Ascending aorta (tissue), 2 donors: ENCODE measurements around the gene PTCHD1. TPM values are rescaled to one million over a fixed set of nuclear protein-coding genes. Genes with fewer than 3 reads are reported as not detected.

Source experiments
- DNase-seq, 2 donors: peaks; one replicate each; pipeline ENCODE4 v3.0.0-alpha.2; 2019; ENCODE audit warnings: low spot score in 2 of 2
- H3K27ac ChIP-seq, 2 donors: fragments of 200-600 bp; sonication (generic); one replicate each; pipeline ENCODE4 v1.5.1; 2016 to 2017; ENCODE audit warnings: mild to moderate bottlenecking in 1 of 2
- H3K27me3 ChIP-seq: fragments of 200-600 bp; sonication (generic); one replicate; pipeline ENCODE4 v1.5.1; 2017
- H3K36me3 ChIP-seq, 2 donors: fragments of 200-600 bp; sonication (generic); one replicate each; pipeline ENCODE4 v1.5.1; 2016
- H3K4me1 ChIP-seq, 2 donors: fragments of 200-600 bp; sonication (generic); one replicate each; pipeline ENCODE4 v1.5.1; 2016 to 2017; ENCODE audit warnings: mild to moderate bottlenecking in 1 of 2
- H3K4me3 ChIP-seq, 2 donors: fragments of 200-600 bp; sonication (generic); one replicate each; pipeline ENCODE4 v1.5.1; 2016 to 2017; ENCODE audit warnings: mild to moderate bottlenecking in 1 of 2
- H3K9me3 ChIP-seq, 2 donors: fragments of 200-600 bp; sonication (generic); one replicate each; pipeline ENCODE4 v1.5.1; 2016
- intact Hi-C: fragments of 100-400 bp; cut with DNase I; formaldehyde crosslinking; loops from one replicate; pipeline ENCODE4 v1.15.1; 2023
- total RNA-seq: library from RNA; depleted of rRNA; stranded (reverse); fragments of >200 nt; gene quantifications from one replicate; pipeline ENCODE4 v1.1.0, GENCODE V29; 2016
- TF ChIP-seq, protein P1 (sequence below), 3 experiments: fragments of 200-600 bp in 2 of 3; fragments of 450-650 bp in 1 of 3; sonication (generic) in 2 of 3; IDR thresholded peaks; one replicate each; pipeline ENCODE4 v1.5.1; 2016 to 2019; ENCODE audit warnings: antibody characterized with exemption in 3 of 3, mild to moderate bottlenecking in 1 of 3, moderate library complexity in 1 of 3

Gene PTCHD1
- total RNA-seq, 1 donor from 2014 or later, result 2.8 TPM

DNA sequence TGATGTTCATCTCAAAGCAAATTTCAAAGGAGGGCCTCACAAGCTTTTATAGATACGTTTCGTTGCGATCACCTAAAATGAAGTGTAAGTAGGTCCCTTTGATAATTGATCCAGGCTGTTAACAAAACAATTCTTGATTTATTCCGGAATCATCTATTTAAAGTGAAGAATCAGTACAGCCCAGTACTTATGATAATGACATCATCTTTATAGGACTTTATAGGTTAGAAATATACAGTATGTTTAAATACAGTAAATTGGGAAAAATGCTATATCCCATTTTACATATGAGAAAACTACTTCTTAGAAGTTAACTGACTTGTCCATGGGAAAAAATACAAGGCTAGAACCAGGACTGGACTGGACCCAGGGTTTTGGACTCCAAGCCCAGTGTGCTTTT is 3.7 kb downstream of the PTCHD1 start:
- DNase-seq, result no peak
- TF ChIP-seq, protein P1, sequence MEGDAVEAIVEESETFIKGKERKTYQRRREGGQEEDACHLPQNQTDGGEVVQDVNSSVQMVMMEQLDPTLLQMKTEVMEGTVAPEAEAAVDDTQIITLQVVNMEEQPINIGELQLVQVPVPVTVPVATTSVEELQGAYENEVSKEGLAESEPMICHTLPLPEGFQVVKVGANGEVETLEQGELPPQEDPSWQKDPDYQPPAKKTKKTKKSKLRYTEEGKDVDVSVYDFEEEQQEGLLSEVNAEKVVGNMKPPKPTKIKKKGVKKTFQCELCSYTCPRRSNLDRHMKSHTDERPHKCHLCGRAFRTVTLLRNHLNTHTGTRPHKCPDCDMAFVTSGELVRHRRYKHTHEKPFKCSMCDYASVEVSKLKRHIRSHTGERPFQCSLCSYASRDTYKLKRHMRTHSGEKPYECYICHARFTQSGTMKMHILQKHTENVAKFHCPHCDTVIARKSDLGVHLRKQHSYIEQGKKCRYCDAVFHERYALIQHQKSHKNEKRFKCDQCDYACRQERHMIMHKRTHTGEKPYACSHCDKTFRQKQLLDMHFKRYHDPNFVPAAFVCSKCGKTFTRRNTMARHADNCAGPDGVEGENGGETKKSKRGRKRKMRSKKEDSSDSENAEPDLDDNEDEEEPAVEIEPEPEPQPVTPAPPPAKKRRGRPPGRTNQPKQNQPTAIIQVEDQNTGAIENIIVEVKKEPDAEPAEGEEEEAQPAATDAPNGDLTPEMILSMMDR (IDR thresholded peaks at IDR 0.05), result no peak
- no peaks in the 10 kb centered on the region for H3K9me3 ChIP-seq
- no peaks in the 10 kb centered on the region for H3K4me1 ChIP-seq
- intact Hi-C loops, result loop anchor here (10.0 kb wide), 1 partner anchor 206 kb away; no protein-coding TSS in a partner anchor
- H3K27ac ChIP-seq, result no peak overlapping the region
- no peak overlapping the region for H3K4me3 ChIP-seq
- no peaks in the 10 kb centered on the region for H3K36me3 ChIP-seq
- peaks cover 7% of the 10 kb centered on the region for H3K27me3 ChIP-seq

DNA sequence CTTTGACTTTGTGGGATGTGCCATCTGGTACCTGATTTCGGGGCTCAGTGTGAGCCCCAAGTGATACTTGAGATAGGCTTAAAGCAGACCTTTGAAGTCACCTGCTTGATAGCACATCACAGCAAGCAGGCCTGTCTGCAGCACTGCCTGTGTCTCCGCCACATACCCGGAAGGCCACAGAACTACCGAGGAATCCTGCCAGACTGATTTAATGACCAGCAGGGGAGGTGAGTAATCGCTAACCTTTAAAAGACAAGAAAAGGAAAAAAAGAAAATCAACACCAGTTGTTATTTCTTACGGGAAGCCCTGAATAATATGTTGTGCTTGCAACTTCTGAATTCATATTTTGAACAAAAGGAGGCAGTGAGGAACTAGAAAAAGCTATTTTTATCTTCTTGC is 6.8 kb downstream of the PTCHD1 start:
- Histone ChIP-seq H3K36me3 (no peaks in the 10 kb centered on the region), H3K27me3 (no peaks in the 10 kb centered on the region)

DNA sequence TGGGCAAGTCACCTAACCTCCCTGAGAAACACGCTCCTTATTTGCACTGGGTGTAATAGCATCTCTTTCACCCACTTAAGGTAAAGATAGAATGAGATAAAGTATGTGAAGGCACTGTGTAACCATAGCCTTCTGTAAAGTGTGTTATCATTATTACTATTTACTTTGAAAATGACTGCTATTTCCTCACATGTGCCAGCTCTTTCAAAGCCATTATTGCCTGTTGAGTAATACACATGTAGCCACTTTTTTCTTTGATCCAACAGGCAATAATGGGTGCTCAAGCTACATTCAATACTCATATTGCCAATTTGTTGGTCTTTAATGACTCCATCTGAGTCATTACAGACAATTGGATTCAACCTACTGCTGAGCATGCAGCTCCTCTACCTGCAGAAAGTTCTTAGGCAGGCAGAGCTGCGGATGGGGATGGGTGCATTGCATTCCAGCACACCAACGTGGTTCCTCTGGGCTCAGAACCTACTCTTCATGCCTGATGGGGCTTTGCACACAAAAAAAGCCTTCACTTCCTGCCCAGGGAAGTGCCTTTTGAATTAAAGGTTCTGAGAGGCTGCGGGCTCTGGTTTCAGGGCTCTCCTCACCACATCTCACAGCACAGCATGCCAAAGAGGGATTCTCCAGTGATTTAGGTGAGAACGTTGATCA is 9.7 kb downstream of the PTCHD1 start:
- intact Hi-C loops, result no loop called here
- no peaks in the 10 kb centered on the region for H3K4me1 ChIP-seq
- H3K36me3 ChIP-seq, result no peaks in the 10 kb centered on the region
- H3K27me3 ChIP-seq, result no peaks in the 10 kb centered on the region
- TF ChIP-seq, protein P1 (IDR thresholded peaks at IDR 0.05), result no peak
- no peak for DNase-seq
- no peak overlapping the region for H3K4me3 ChIP-seq
- no peak overlapping the region for H3K27ac ChIP-seq
- H3K9me3 ChIP-seq, result no peaks in the 10 kb centered on the region

More for the DNA sequence above, 6.8 kb downstream of the PTCHD1 start:
- H3K27ac ChIP-seq, result no peak overlapping the region
- H3K9me3 ChIP-seq, result no peaks in the 10 kb centered on the region
- TF ChIP-seq, protein P1 (IDR thresholded peaks at IDR 0.05), result no peak
- DNase-seq, result no peak
- intact Hi-C loops, result no loop called here
- H3K4me3 ChIP-seq, result no peak overlapping the region
- H3K4me1 ChIP-seq, result no peaks in the 10 kb centered on the region

DNA sequence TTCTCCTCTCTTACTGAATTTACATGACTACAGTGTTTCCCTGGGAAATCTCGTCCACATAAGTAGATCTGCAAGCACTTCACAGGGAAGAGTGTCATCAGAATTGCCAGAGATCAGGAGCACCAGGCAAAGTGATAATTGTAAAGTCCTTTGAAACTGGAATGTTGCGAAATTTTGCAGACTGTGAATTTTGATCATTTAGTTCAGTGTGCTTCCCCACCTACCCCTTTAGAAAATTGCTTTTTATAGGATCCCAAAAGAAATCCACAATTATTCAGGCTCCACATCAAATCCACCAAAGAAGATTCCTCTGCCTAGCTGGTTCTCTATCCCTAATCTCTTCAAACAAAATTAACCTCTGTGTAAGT is 10.2 kb downstream of the PTCHD1 start:
- no peaks in the 10 kb centered on the region for H3K27me3 ChIP-seq
- no peaks in the 10 kb centered on the region for H3K9me3 ChIP-seq
- H3K36me3 ChIP-seq, result no peaks in the 10 kb centered on the region
- DNase-seq, result no peak
- no peaks in the 10 kb centered on the region for H3K4me1 ChIP-seq
- TF ChIP-seq, protein P1 (IDR thresholded peaks at IDR 0.05), result no peak
- intact Hi-C loops, result no loop called here
- H3K27ac ChIP-seq, result no peak overlapping the region
- H3K4me3 ChIP-seq, result no peak overlapping the region

DNA sequence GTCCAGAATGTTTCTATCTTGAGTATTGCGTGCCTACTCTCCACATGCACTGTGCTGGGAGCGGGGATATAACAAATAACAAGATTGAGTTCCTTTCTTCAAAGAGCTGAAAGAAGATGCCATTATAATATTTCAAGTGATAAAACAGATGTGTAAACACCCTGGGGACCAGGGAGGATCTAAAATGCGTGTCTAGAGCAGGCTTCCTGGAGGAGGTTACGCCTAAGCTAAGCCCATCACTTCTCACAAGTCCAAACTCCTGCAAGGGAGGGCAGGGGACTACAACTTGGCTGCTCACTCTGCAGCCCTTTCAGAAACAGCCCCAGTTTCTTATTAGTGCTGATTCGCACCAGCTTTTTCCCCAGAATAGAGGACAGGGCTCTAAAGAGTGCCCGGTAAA is 21.5 kb downstream of the PTCHD1 start:
- intact Hi-C loops, result no loop called here
- H3K27me3 ChIP-seq, result no peaks in the 10 kb centered on the region
- H3K4me1 ChIP-seq, result no peaks in the 10 kb centered on the region
- H3K9me3 ChIP-seq, result no peaks in the 10 kb centered on the region
- TF ChIP-seq, protein P1 (IDR thresholded peaks at IDR 0.05), result no peak
- no peak overlapping the region for H3K4me3 ChIP-seq
- no peak for DNase-seq
- no peaks in the 10 kb centered on the region for H3K36me3 ChIP-seq
- no peak overlapping the region for H3K27ac ChIP-seq

DNA sequence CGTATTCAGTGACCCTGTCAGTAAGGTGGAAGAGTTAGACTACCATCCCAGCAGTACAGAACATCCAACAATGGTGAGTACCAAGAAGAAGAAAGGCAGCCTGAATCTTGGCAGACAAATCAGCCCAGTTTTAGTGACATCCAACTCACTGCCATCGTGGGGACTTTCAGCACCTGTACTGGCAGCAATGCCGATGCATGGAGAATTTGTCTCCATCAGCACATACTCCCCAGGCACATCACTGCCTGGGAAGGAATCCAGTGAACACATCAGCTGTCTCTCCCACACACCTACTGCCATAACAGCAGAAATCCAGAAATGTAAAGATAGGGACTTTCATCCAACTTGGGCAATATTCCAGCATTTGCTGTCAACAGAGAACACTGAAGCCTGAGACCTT is 29.8 kb downstream of the PTCHD1 start:
- Histone ChIP-seq H3K4me1 (no peaks in the 10 kb centered on the region), H3K9me3 (no peaks in the 10 kb centered on the region), H3K36me3 (no peaks in the 10 kb centered on the region), H3K27me3 (no peaks in the 10 kb centered on the region), H3K27ac (no peak overlapping the region), H3K4me3 (no peak overlapping the region)
- TF ChIP-seq, protein P1 (IDR thresholded peaks at IDR 0.05), result no peak
- no peak for DNase-seq
- intact Hi-C loops, result no loop called here
